Ascending aorta (tissue), 2 donors: ENCODE data around the gene TTLL10. TPM values are rescaled to one million over a fixed set of nuclear protein-coding genes. Genes with fewer than 3 reads are reported as not detected.
A peak's percentile ranks its signal among the peaks of the same experiment; 100 is the strongest.

Experiments
- DNase-seq, 2 donors: peaks; one replicate each; pipeline ENCODE4 v3.0.0-alpha.2; 2019; ENCODE audit warnings: low spot score in 2 of 2
- H3K27ac ChIP-seq, 2 donors: fragments of 200-600 bp; sonication (generic); one replicate each; pipeline ENCODE4 v1.5.1; 2016 to 2017; ENCODE audit warnings: mild to moderate bottlenecking in 1 of 2
- H3K27me3 ChIP-seq: fragments of 200-600 bp; sonication (generic); one replicate; pipeline ENCODE4 v1.5.1; 2017
- H3K36me3 ChIP-seq, 2 donors: fragments of 200-600 bp; sonication (generic); one replicate each; pipeline ENCODE4 v1.5.1; 2016
- H3K4me1 ChIP-seq, 2 donors: fragments of 200-600 bp; sonication (generic); one replicate each; pipeline ENCODE4 v1.5.1; 2016 to 2017; ENCODE audit warnings: mild to moderate bottlenecking in 1 of 2
- H3K4me3 ChIP-seq, 2 donors: fragments of 200-600 bp; sonication (generic); one replicate each; pipeline ENCODE4 v1.5.1; 2016 to 2017; ENCODE audit warnings: mild to moderate bottlenecking in 1 of 2
- H3K9me3 ChIP-seq, 2 donors: fragments of 200-600 bp; sonication (generic); one replicate each; pipeline ENCODE4 v1.5.1; 2016
- intact Hi-C: fragments of 100-400 bp; cut with DNase I; formaldehyde crosslinking; loops from one replicate; pipeline ENCODE4 v1.15.1; 2023
- total RNA-seq: library from RNA; depleted of rRNA; stranded (reverse); fragments of >200 nt; gene quantifications from one replicate; pipeline ENCODE4 v1.1.0, GENCODE V29; 2016
- TF ChIP-seq, protein P1 (sequence below), 3 experiments: fragments of 200-600 bp in 2 of 3; fragments of 450-650 bp in 1 of 3; sonication (generic) in 2 of 3; IDR thresholded peaks; one replicate each; pipeline ENCODE4 v1.5.1; 2016 to 2019; ENCODE audit warnings: antibody characterized with exemption in 3 of 3, mild to moderate bottlenecking in 1 of 3, moderate library complexity in 1 of 3

Gene TTLL10
- total RNA-seq, 1 donor from 2014 or later = not detected

DNA sequence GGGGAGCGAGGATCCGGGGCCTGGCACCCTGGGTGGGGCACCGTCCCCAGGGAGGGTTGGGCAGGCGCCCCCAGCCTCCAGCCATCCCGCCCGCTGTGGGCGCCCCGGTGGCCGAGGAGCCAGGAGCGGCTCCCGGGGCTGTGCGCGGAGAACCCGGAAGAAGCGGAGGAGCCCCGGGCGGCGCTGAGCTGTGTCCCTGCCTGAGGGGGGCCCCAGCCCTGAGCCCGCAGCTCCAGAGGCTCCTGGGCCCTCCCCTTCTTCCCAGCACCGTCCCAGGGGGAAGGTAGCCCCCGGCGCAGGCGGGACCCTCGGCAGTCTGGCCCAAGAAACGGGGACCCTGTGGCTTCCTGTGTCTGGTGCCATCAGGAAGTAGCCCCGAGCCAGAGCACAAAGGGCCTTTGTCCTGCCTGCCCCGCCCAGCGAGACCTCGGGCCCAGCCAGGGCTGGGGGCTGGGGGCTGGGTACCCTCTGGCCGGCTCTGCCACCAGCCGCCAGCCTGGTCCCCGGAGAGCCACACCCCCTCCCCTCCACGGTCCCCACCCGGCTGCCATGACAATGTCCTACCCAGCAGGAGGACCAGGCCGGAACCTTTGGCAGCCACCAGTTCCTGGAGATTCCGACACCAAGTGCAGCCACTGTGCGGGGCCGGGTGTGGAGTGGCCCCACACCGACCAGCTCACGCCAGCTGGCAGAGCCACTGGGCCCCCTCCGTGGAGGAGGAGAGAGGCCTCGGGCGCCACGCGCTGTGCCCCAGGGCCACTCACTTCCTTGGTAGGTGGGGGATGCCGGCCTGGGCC is 15.6 kb upstream of the TTLL10 start:
- Histone ChIP-seq H3K4me3 (peak overlapping the region; percentile 78 to 89), H3K27ac (peak overlapping the region; percentile 88 to 90), H3K9me3 (no peaks in the 10 kb centered on the region), H3K4me1 (peaks cover 4 to 8% of the 10 kb centered on the region in 2 donors), H3K27me3 (peaks cover 4% of the 10 kb centered on the region), H3K36me3 (no peaks in the 10 kb centered on the region)
- TF ChIP-seq, protein P1, sequence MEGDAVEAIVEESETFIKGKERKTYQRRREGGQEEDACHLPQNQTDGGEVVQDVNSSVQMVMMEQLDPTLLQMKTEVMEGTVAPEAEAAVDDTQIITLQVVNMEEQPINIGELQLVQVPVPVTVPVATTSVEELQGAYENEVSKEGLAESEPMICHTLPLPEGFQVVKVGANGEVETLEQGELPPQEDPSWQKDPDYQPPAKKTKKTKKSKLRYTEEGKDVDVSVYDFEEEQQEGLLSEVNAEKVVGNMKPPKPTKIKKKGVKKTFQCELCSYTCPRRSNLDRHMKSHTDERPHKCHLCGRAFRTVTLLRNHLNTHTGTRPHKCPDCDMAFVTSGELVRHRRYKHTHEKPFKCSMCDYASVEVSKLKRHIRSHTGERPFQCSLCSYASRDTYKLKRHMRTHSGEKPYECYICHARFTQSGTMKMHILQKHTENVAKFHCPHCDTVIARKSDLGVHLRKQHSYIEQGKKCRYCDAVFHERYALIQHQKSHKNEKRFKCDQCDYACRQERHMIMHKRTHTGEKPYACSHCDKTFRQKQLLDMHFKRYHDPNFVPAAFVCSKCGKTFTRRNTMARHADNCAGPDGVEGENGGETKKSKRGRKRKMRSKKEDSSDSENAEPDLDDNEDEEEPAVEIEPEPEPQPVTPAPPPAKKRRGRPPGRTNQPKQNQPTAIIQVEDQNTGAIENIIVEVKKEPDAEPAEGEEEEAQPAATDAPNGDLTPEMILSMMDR (IDR thresholded peaks at IDR 0.05) = no peak
- intact Hi-C loops = no loop called here
- DNase-seq = peak in 1 of 2 donors; percentile 72

DNA sequence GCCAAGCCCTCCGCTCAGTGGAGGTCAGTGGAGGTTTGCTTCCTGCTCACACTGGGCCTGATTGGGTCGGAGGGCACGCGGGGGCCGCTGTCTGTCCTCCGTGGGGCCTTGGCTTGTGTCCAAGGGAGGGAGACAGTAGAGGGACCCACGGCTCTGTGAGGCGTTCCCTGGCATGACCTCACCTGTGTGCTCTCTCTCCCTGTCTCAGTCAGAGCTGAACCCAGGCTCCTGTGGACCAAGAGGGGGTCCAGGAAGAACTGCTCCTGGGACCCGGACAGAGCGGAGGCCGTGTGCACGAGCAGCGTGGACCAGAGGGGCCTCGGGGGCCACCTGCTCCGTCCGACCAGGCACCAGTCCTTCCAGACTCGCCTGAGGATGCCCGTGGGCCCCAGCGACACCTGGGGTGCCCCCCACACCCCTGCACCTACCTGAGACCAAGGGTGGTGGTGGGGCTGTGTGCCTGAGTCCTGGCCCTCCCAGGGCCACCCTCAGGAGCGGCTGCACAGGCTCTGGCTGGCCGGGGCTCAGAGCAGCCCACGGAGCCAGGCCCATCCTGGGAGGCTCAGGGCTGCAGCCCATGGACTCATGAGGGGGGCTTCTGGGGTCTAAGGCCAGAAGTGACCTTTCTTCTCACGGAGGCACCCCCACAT is 13.3 kb upstream of the TTLL10 start:
- no peaks in the 10 kb centered on the region for H3K36me3 ChIP-seq
- no peaks in the 10 kb centered on the region for H3K9me3 ChIP-seq
- H3K4me3 ChIP-seq = no peak overlapping the region
- TF ChIP-seq, protein P1 (IDR thresholded peaks at IDR 0.05) = no peak
- H3K4me1 ChIP-seq = peaks cover 4 to 8% of the 10 kb centered on the region in 2 donors
- intact Hi-C loops = no loop called here
- no peak overlapping the region for H3K27ac ChIP-seq
- peaks cover 7% of the 10 kb centered on the region for H3K27me3 ChIP-seq
- no peak for DNase-seq

DNA sequence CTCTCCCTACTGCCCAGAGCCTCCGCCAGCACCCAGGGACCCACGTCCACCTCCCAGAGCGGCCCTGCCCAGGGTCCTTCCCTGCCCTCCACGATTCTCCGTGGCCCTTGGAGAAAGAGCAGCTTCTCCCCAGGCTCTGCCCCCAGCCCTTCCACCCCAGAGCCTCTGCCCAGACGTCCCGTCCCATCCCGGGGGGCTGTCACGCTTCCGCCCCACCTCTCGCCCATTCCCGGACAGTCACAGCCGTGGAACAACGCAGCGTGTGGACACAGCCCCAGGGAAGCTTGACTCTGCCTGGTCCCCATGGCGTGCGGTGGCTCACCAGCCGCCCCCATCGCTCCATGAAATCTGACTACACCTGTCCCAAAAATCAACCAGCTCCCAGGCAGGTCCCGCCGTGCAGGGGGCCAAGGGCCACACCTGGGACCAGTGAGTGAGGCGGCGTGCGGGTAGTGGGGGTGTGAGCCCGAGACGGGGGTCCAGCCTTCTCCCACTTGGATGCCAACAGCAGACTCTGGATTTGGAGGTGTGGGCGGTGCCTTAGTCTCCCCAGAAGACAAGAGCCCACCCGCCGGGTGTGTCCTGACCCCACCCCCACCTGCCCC is 12.5 kb upstream of the TTLL10 start:
- TF ChIP-seq, protein P1 (IDR thresholded peaks at IDR 0.05) = no peak

DNA sequence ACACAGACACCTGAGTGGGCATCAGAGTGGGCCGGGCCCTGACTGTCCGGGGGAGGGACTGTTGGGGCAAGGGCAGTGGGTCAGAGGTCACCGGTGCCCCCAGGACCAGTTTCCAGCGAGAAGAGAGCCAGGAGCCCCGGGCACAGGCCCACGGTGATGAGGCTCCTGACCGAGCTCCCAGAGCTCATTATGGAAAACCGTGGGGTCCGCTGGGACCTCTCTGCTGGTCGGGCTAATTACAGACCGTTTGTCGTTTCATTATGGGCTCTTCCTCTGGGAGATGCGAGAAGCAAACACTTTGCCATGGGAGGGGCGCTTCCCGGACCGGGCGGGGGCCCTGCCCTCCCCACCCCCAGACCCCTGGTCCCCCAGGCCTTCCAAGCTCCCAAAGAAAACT is 12.0 kb upstream of the TTLL10 start:
- H3K27ac ChIP-seq = no peak overlapping the region
- H3K4me1 ChIP-seq = peaks cover 4 to 8% of the 10 kb centered on the region in 2 donors
- H3K9me3 ChIP-seq = no peaks in the 10 kb centered on the region
- no peak for DNase-seq
- intact Hi-C loops = no loop called here
- no peak overlapping the region for H3K4me3 ChIP-seq
- H3K27me3 ChIP-seq = peaks cover 7% of the 10 kb centered on the region
- H3K36me3 ChIP-seq = no peaks in the 10 kb centered on the region
- TF ChIP-seq, protein P1 (IDR thresholded peaks at IDR 0.05) = no peak

More for the DNA sequence above, 12.5 kb upstream of the TTLL10 start:
- peaks cover 4 to 8% of the 10 kb centered on the region in 2 donors for H3K4me1 ChIP-seq
- H3K27ac ChIP-seq = no peak overlapping the region
- no peak overlapping the region for H3K4me3 ChIP-seq
- H3K36me3 ChIP-seq = no peaks in the 10 kb centered on the region
- H3K9me3 ChIP-seq = no peaks in the 10 kb centered on the region
- no peak for DNase-seq
- intact Hi-C loops = no loop called here
- H3K27me3 ChIP-seq = peaks cover 7% of the 10 kb centered on the region

DNA sequence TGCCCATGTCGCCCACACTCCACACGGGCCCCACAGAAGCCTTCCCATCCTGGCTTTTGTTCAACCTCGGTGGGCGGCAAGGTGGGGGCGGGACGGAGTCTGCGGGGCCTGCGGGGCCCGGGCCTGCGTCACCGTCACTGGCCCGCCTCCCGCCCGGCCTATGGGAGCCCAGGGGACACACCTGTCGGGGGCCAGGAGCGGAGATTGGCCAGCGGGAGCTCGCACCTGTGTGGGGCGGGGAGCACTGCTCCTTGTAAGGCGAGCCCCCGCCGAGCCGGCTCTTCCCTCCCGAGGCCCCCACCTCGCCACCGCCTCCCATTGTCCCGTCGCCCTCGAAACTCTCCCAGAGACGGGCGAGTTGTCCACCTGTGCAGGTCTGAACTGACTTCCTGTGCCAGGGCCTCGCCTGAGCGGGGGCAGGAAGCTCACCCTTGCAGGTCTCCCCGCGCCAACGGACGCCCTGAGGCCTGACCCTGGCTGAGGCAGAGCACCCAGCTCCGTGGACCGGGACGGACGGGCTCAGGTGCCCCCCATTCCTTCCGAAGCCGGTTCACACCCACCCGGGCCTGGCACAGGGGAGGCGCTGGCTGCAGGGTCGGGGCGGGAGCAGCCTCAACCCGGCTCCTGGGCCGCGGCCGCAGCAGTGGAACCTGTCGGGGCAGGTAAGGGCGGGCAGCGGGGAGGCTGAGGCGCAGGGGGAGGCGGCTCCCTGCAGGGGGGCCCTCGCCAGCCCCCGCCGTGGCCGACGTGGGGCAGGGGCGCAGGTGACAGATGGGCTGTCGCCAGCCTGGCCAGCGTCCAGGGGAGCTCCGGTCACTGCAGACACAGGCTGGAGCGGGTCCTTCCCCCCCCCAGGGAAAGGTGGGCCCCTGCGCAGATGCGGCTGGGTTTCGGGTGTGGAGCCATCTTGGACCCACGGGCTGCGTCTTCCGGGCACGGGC is 10.8 kb upstream of the TTLL10 start:
- TF ChIP-seq, protein P1 (IDR thresholded peaks at IDR 0.05) = no peak
- H3K4me3 ChIP-seq = no peak overlapping the region
- H3K27ac ChIP-seq = no peak overlapping the region
- no peak for DNase-seq
- peaks cover 4 to 8% of the 10 kb centered on the region in 2 donors for H3K4me1 ChIP-seq
- no peaks in the 10 kb centered on the region for H3K36me3 ChIP-seq
- intact Hi-C loops = no loop called here
- no peaks in the 10 kb centered on the region for H3K9me3 ChIP-seq
- H3K27me3 ChIP-seq = peaks cover 7% of the 10 kb centered on the region
